ENCODE measurements around the gene LNX2.

DNA sequence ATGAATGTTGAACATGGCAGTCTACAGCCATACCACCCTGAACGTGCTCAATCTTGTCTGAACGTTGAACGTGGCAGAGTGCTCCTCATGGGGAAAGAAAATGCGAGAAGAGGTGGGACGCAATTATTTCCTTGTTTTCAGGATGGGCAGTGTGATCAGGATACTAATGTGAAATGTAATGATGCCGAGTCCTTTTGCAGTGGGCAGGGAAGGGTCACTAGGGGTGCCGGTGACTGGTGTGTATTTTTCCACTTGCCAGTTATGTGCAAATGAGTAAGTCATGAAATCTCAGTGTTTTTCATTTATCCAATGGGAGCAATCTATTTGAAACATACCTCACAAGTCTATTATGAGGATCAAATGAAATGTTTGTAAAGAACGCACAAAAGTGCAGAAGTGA is 84.8 kb downstream of the LNX2 start:
- TF ChIP-seq, protein P1, sequence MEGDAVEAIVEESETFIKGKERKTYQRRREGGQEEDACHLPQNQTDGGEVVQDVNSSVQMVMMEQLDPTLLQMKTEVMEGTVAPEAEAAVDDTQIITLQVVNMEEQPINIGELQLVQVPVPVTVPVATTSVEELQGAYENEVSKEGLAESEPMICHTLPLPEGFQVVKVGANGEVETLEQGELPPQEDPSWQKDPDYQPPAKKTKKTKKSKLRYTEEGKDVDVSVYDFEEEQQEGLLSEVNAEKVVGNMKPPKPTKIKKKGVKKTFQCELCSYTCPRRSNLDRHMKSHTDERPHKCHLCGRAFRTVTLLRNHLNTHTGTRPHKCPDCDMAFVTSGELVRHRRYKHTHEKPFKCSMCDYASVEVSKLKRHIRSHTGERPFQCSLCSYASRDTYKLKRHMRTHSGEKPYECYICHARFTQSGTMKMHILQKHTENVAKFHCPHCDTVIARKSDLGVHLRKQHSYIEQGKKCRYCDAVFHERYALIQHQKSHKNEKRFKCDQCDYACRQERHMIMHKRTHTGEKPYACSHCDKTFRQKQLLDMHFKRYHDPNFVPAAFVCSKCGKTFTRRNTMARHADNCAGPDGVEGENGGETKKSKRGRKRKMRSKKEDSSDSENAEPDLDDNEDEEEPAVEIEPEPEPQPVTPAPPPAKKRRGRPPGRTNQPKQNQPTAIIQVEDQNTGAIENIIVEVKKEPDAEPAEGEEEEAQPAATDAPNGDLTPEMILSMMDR (conservative IDR thresholded peaks at IDR 0.05 in 1 of 2, IDR thresholded peaks at IDR 0.05 in 1 of 2; ENCODE audit: extremely low read depth in 1 of 2, insufficient read depth in 1 of 2, low read depth in 1 of 2, low read length in 2 of 2) = no peak
- no peak for TF ChIP-seq EZH2 (IDR thresholded peaks at IDR 0.05; ENCODE audit: borderline replicate concordance, low read length)

Data from mammary epithelial cell (primary cell).